Kidney tubule cell (primary cell): ENCODE data around the gene TNMD.

Experiments used
- DNase-seq: peaks from one replicate; pipeline ENCODE4 v3.0.0-alpha.2; 2018; ENCODE audit warnings: low spot score

Gene TNMD

GRCh38 chrX:100643956-100644860, 59.5 kb downstream of the TNMD start, which contains the start of gene SRPX2:
Gene SRPX2 (plus strand): TSS chrX:100644199. CDS start chrX:100646323, 2,124 bp downstream.
- DNase-seq, result peak; percentile 88

GRCh38 chrX:100645106-100645505, 60.4 kb downstream of the TNMD start:
- DNase-seq, result peak; percentile 66

GRCh38 chrX:100647095-100647494, 62.4 kb downstream of the TNMD start:
- no peak for DNase-seq

GRCh38 chrX:100647739-100648138, 63.0 kb downstream of the TNMD start:
- no peak for DNase-seq

- DNase-seq, result peak; percentile 37
Measured at GRCh38 chrX:100648458-100649417, 64.0 kb downstream of the TNMD start.
